HFFc6 (cell line): ENCODE measurements around the gene MRPL30. TPM values are rescaled to one million over a fixed set of nuclear protein-coding genes. Genes with fewer than 3 reads are reported as not detected.
A peak's percentile ranks its signal among the peaks of the same experiment; 100 is the strongest.
"Not testable (repeated sequence)": the region's sequence is repeated elsewhere in the genome, so short reads cannot be mapped to it uniquely, and the experiment has no call there.

Source experiments
- DNase-seq: peaks from one replicate; pipeline ENCODE4 v3.0.0-alpha.2; 2018
- H3K27ac Mint-ChIP-seq: 2 replicates; pipeline ENCODE4 v1.8.0; 2020; ENCODE audit warnings: mild to moderate bottlenecking, mixed read lengths
- H3K27me3 Mint-ChIP-seq: 2 replicates; pipeline ENCODE4 v1.8.0; 2021; ENCODE audit warnings: mild to moderate bottlenecking, moderate library complexity, mixed read lengths; ENCODE audit not compliant: insufficient read depth
- H3K36me3 Mint-ChIP-seq: 2 replicates; pipeline ENCODE4 v1.8.0; 2021; ENCODE audit warnings: low read depth, mixed read lengths
- H3K4me1 Mint-ChIP-seq: 2 replicates; pipeline ENCODE4 v1.8.0; 2020; ENCODE audit warnings: low read depth, mixed read lengths
- H3K4me3 Mint-ChIP-seq: 2 replicates; pipeline ENCODE4 v1.8.0; 2020; ENCODE audit warnings: mild to moderate bottlenecking, moderate library complexity, mixed read lengths
- H3K9me3 Mint-ChIP-seq: 2 replicates; pipeline ENCODE4 v1.8.0; 2020; ENCODE audit warnings: mild to moderate bottlenecking, mixed read lengths
- CTCF ChIP-seq: fragments of 200-600 bp; sonication (generic); IDR thresholded peaks from 2 replicates; pipeline ENCODE4 v1.5.0; 2021; ENCODE audit warnings: antibody characterized with exemption, mild to moderate bottlenecking
- total RNA-seq, 6 experiments: library from RNA; stranded (reverse); fragmentation: NEBNext Ultra II Directional; extraction: Animal tissue kit (Norgen Biotek cat#: 25700); gene quantifications; 2 replicates in 1 of 6; 3 replicates in 5 of 6; pipeline ENCODE4 v1.2.3, GENCODE V29; 2021

The MRPL30 gene
- total RNA-seq, 6 experiments from 2014 or later, result 25.6 to 31.8 (median 29.6) TPM

GRCh38 chr2:99200076-99200800 is 19.3 kb downstream of the MRPL30 start:
- no peak for TF ChIP-seq CTCF
- Mint-ChIP-seq H3K4me1 (no peaks in the 10 kb centered on the region), H3K36me3 (peaks cover 18% of the 10 kb centered on the region), H3K27ac (no peak overlapping the region), H3K4me3 (no peak overlapping the region), H3K9me3 (no peaks in the 10 kb centered on the region), H3K27me3 (no peaks in the 10 kb centered on the region)
- no peak for DNase-seq

GRCh38 chr2:99201959-99202678 is 21.1 kb downstream of the MRPL30 start:
- no peak overlapping the region for H3K4me3 Mint-ChIP-seq
- peaks cover 5% of the 10 kb centered on the region; the same call in 1 of the 2 replicates for H3K9me3 Mint-ChIP-seq
- H3K27ac Mint-ChIP-seq, result no peak overlapping the region
- H3K36me3 Mint-ChIP-seq, result peaks cover 19% of the 10 kb centered on the region
- no peaks in the 10 kb centered on the region for H3K27me3 Mint-ChIP-seq
- peak; percentile 58 for TF ChIP-seq CTCF
- DNase-seq, result no peak
- H3K4me1 Mint-ChIP-seq, result no peaks in the 10 kb centered on the region

GRCh38 chr2:99205491-99205890 is 24.5 kb downstream of the MRPL30 start:
- Mint-ChIP-seq H3K36me3 (peaks cover 29% of the 10 kb centered on the region), H3K27ac (no peak overlapping the region), H3K4me3 (no peak overlapping the region), H3K4me1 (no peaks in the 10 kb centered on the region), H3K9me3 (peaks cover 5% of the 10 kb centered on the region; the same call in 1 of the 2 replicates), H3K27me3 (no peaks in the 10 kb centered on the region)
- no peak for TF ChIP-seq CTCF
- no peak for DNase-seq

- DNase-seq, result no peak
- H3K9me3 Mint-ChIP-seq, result no peaks in the 10 kb centered on the region
- peaks cover 2% of the 10 kb centered on the region; the same call in 1 of the 2 replicates for H3K27me3 Mint-ChIP-seq
- TF ChIP-seq CTCF, result no peak
- no peak overlapping the region for H3K27ac Mint-ChIP-seq
- no peak overlapping the region for H3K4me3 Mint-ChIP-seq
- H3K4me1 Mint-ChIP-seq, result no peaks in the 10 kb centered on the region
- peaks cover 17% of the 10 kb centered on the region for H3K36me3 Mint-ChIP-seq
These were observed 35.1 kb downstream of the MRPL30 start for GRCh38 chr2:99216096-99216495.

GRCh38 chr2:99217929-99218501 is 37.0 kb downstream of the MRPL30 start:
- no peak overlapping the region for H3K27ac Mint-ChIP-seq
- no peaks in the 10 kb centered on the region for H3K9me3 Mint-ChIP-seq
- no peaks in the 10 kb centered on the region for H3K4me1 Mint-ChIP-seq
- H3K36me3 Mint-ChIP-seq, result peaks cover 16% of the 10 kb centered on the region
- H3K27me3 Mint-ChIP-seq, result peaks cover 2% of the 10 kb centered on the region; the same call in 1 of the 2 replicates
- no peak overlapping the region for H3K4me3 Mint-ChIP-seq
- no peak for DNase-seq
- TF ChIP-seq CTCF, result no peak

- H3K4me3 Mint-ChIP-seq, H3K27me3 Mint-ChIP-seq, DNase-seq, H3K27ac Mint-ChIP-seq, H3K4me1 Mint-ChIP-seq: not testable (repeated sequence)
- H3K9me3 Mint-ChIP-seq, result peaks cover 25% of the 10 kb centered on the region
- H3K36me3 Mint-ChIP-seq, result peaks cover 14% of the 10 kb centered on the region; the same call in 1 of the 2 replicates
These were observed 52.2 kb downstream of the MRPL30 start for GRCh38 chr2:99233177-99233576.
